Frontal cortex (tissue), 4 donors: ENCODE data around the gene HIGD1A. TPM values are rescaled to one million over a fixed set of nuclear protein-coding genes. Genes with fewer than 3 reads are reported as not detected.

Experiments
- DNase-seq, 2 donors: peaks; one replicate each; pipeline ENCODE4 v3.0.0; 2012; ENCODE audit warnings: low spot score in 2 of 2
- FAIRE-seq: peaks from 2 replicates; lab custom pipeline; 2012; peaks lifted over from hg19 to GRCh38; lab: Jason Lieb, UNC
- total RNA-seq: library from RNA; depleted of rRNA; stranded (reverse); fragments of >200 nt; gene quantifications from one replicate; pipeline ENCODE4 v1.2.3, GENCODE V29; 2014
- donor health status: control.
- donor health status: control.
- donor health status: control.

The HIGD1A gene
- total RNA-seq, result 127 TPM

GRCh38 chr3:42804106-42804830 lies at the start of gene HIGD1A:
TSS of gene HIGD1A (minus strand) at chr3:42804490. CDS start at chr3:42794253, 10,237 bp downstream.
- DNase-seq (peak; percentile 94 to 98), FAIRE-seq (peak; percentile 39)

GRCh38 chr3:42853739-42854302 lies 49.5 kb upstream of the HIGD1A start:
- no peak for DNase-seq
- FAIRE-seq, result no peak

- FAIRE-seq (no peak), DNase-seq (no peak)
These were observed 48.8 kb upstream of the HIGD1A start for GRCh38 chr3:42853056-42853455.

GRCh38 chr3:42852441-42852840 lies 48.2 kb upstream of the HIGD1A start:
- no peak for DNase-seq
- FAIRE-seq, result no peak

GRCh38 chr3:42851228-42851834 lies 47.0 kb upstream of the HIGD1A start:
- no peak for FAIRE-seq
- DNase-seq, result no peak

GRCh38 chr3:42850263-42850662 lies 46.0 kb upstream of the HIGD1A start:
- no peak for FAIRE-seq
- DNase-seq, result no peak

GRCh38 chr3:42849017-42849416 lies 44.7 kb upstream of the HIGD1A start:
- DNase-seq (no peak), FAIRE-seq (no peak)

- no peak for DNase-seq
- no peak for FAIRE-seq
These were observed 43.4 kb upstream of the HIGD1A start for GRCh38 chr3:42847731-42848130.

GRCh38 chr3:42846685-42847522 lies 42.6 kb upstream of the HIGD1A start:
- no peak for DNase-seq
- no peak for FAIRE-seq

GRCh38 chr3:42844815-42845214 lies 40.5 kb upstream of the HIGD1A start:
- DNase-seq (no peak), FAIRE-seq (no peak)

GRCh38 chr3:42844412-42844713 lies 40.1 kb upstream of the HIGD1A start:
- no peak for DNase-seq

GRCh38 chr3:42843713-42844411 lies 39.6 kb upstream of the HIGD1A start:
- FAIRE-seq (no peak), DNase-seq (no peak)

More at GRCh38 chr3:42844412-42844713, 40.1 kb upstream of the HIGD1A start:
- FAIRE-seq, result no peak

GRCh38 chr3:42841332-42841731 lies 37.0 kb upstream of the HIGD1A start:
- DNase-seq (no peak), FAIRE-seq (no peak)

GRCh38 chr3:42839616-42840015 lies 35.3 kb upstream of the HIGD1A start:
- DNase-seq (peak; percentile 12 to 49), FAIRE-seq (peak; percentile 13)

GRCh38 chr3:42838571-42838970 lies 34.3 kb upstream of the HIGD1A start:
- FAIRE-seq (no peak), DNase-seq (no peak)

GRCh38 chr3:42836150-42837123 lies 32.1 kb upstream of the HIGD1A start:
- FAIRE-seq (no peak), DNase-seq (no peak)

GRCh38 chr3:42831321-42831713 lies 27.0 kb upstream of the HIGD1A start:
- FAIRE-seq, result no peak
- peak in 1 of 2 donors; percentile 34 for DNase-seq

GRCh38 chr3:42830437-42831320 lies 26.4 kb upstream of the HIGD1A start:
- DNase-seq (no peak), FAIRE-seq (no peak)
